GM18868 (cell line): ENCODE results near the gene TRIM61.
"Not testable (repeated sequence)": the region's sequence is repeated elsewhere in the genome, so short reads cannot be mapped to it uniquely, and the experiment has no call there.

ENCODE experiments used
- ATAC-seq: cut with Tn5 transposase; IDR thresholded peaks from one replicate; pipeline ENCODE4 v1.9.1; 2021; ENCODE audit warnings: mild to moderate bottlenecking, moderate library complexity; ENCODE audit not compliant: unreplicated experiment

TRIM61 gene

DNA sequence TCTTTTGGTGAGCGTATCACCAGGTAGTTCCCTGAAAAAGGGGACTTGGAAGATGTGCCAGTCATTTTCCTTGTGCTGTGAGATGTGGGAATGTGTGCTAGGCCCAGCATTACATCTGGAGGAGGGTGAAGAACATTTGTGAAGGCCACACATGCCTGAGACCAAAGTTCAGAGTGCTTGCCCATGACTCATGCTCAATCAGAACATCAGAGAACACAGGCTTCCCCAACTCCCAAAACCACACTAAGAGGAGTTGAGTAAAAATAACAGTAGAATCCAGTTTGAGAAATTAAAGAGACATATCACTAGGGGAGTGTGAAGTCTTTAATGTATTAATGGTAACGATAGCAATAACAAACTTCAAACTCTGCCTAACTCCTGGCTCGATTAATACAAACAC, 18.0 kb downstream of the TRIM61 start:
- ATAC-seq: not testable (repeated sequence)

DNA sequence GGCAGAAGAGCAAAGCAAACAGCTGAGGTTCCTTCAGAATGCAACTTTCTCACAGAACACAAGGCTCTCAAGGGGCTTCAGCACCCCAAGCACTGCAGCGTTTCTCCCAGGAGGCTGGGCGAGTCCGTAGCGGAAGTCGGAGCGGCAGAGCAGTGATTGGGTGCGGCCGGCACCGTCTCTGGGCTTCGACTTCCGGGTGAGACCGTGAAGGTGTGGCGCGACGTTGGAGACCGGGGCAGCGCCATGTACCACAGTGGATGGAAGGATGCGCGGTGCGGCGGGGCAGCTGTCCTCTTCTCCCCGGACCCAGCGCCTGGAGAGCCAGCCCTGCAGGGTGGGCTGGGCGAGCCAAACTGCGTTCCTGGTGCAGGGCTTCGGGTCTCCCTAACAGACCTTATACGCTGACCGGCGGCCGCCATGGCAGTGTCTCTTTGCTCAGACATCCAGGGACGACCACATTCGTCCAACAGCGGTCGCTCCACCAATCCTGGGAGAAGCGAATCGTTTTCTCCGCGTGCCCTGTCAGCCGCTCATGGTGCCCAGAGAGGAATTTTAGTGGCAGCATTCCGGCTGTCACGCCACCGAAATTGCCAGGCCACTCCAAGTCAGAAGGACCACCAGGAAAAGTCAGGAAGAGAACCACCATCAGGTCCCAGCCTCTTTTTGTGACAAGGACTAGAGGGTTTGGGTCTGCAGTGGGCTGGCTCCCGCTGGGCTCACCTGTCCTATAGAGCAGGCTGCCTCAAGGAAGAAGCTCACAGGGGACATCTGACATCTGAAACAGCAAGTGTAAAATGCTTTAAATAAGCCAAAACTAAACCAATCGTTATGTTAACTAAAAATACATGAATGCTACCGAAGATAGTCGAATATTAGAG, 20.5 kb downstream of the TRIM61 start:
- ATAC-seq: peak; percentile 100

DNA sequence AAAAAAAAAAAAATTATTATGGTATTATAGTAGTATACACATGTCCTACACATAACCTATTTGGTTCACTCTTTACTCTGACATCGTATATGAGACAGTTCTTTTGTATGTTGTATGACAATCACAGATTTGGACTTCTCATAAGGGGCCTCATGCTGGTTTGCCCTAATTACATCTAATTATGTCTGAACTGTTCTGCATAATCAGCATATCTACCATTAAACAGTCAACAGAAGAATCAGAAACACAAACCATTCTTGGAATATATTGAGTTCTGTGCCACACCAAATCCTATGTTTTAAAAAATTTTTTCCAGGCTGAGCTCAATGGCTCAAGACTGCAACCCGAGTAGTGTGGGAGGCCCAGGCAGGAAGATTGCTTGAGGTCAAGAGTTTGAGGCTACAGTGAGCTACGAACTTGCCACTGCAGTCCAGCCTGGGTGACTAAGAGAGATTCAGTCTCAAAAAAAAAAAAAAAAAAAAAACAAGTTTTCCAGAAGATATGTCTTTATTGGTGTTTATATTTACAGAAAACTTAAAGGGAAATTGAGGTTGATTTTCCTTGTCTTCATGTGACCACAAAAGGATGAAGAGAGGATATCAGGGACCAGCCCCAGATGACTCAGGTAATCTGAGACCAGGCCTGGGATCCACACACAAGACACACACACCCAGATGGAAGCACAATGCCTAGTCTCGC, 22.2 kb downstream of the TRIM61 start:
- ATAC-seq: no peak

DNA sequence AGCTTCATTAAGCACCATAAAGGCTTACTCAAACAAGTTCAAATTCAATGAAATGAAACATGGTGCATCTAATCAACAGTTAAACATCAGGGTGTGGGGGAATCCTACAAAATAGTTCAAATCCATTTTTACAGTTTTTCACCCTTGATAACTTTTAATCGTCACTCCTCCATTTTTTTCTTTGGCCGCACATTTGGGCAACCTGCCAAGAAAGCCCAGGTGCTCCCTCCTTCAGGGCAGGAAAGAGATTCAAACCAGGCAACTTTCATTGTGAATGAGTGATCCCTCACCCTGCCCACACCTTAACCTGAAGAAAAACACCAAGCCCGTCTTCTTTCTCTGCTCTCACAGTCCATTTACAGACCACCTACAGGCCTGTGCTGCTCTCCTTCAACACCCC, 24.9 kb downstream of the TRIM61 start:
- no peak for ATAC-seq

DNA sequence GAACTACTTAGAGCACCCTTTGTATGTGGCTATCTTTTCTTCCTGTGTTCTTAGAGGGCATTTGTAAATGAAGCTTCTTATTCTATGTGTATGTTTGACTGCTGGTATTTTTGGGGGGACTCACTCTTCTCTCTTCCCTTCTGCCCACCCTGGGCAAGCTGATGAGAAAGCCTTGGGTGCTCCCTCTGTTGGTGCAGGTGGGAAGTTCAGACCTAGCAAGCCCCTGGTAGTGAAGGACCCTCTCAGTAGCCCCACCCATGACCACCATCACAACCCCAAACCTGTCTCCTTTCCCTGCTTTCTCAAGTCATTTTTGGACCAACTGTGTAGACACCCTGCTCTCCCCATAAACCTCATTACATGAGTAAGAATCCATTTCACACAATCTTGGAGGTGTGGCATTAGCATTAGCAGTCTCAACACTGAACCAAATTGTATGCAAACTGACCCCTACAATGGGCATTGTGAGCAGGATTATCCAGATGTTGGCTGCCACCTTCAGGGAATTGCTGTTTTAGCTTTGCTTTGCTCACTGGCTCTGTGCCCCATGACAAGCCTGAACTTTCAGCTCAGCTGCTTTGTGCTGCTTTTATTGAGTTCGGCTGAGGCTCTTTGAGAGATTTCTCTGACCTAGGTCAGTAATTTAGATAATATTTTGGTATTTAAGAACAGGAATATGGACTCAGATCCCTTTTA, 27.9 kb downstream of the TRIM61 start:
- peak; percentile 37 for ATAC-seq

DNA sequence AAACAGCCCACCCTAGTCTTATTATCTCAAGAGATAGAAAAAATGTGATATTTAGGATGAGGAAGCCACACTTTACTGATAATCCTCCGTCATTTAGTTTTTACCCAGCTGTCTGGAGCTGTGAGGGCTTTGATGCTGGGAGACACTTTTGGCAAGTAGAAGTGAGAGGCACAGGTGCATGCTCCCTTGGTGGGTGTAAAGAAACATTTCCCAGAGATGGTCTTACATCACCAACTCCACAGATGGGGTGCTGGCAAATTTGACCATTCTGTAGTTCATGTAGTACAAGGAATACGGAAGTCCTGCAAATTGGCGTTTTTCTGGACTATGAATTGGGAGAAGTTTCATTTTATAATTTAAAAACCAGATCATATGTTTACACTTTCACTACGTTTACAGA, 28.5 kb downstream of the TRIM61 start:
- ATAC-seq: no peak

DNA sequence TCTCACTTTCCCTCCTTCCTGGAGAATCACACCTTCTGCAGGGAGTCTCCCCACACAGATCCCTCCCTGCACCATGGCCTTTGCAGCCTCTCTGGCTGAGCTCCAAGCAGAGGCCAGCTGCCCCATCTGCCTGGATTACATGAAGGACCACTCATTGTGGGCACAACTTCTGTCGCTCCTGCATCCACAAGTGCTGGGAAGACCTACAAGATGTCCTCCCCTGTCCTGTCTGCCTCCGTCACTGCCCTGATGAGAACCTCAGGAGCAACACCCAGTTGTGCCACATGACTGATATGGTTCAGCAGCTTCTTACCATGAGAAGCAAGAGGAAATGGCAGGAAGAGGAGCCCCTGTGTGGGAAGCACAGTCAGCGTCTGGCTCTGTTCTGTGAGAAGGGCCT, 29.5 kb downstream of the TRIM61 start:
- ATAC-seq: not testable (repeated sequence)

DNA sequence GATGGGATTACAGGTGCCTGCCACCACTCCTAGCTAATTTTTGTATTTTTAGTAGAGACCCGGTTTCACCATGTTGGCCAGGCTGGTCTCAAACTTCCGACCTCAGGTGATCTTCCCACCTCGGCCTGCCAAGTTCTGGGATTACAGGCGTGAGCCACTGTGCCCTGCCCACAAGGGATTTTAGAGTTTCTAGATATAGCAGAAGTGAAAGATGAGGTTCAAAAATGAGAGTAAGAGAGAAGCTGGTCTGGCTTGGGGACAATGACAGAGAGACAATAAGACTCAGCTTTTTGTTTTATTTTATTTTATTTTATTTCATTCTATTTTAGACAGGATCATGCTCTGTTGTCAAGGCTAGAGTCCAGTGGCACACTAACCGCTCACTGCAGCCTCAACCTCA, 30.6 kb downstream of the TRIM61 start:
- peak; percentile 56 for ATAC-seq

DNA sequence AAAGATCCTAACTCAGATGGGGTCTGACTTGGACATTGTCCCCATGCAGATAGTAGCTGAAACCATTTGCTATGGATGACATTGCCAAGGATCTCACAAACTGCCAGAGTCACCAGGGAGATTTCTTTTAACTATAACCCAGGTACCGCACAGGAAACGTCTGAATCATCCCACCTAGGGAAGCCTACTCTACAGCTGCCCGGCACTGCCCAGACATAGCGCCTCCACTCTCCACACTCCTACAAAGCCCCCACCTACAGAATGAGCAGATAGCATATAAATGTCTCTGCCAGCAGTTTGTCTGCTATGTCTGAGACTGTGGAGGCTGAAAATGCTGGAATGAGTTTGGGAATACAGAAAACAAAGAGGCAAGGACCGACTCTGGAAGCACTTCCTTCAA, 32.3 kb downstream of the TRIM61 start:
- ATAC-seq: no peak

DNA sequence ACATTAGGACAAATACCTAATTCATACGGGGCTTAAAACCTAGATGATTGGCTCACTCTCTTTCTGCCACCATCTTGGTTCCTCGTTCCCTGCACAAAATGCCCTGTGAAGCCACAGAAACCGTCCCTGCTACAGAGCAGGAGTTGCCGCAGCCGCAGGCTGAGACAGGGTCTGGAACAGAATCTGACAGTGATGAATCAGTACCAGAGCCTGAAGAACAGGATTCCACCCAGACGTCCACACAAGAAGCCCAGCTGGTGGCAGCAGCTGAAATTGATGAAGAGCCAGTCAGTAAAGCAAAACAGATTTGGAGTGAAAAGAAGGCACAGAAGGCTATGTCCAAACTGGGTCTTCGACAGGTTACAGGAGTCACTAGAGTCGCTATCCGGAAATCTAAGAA, 34.3 kb downstream of the TRIM61 start:
- ATAC-seq: no peak

DNA sequence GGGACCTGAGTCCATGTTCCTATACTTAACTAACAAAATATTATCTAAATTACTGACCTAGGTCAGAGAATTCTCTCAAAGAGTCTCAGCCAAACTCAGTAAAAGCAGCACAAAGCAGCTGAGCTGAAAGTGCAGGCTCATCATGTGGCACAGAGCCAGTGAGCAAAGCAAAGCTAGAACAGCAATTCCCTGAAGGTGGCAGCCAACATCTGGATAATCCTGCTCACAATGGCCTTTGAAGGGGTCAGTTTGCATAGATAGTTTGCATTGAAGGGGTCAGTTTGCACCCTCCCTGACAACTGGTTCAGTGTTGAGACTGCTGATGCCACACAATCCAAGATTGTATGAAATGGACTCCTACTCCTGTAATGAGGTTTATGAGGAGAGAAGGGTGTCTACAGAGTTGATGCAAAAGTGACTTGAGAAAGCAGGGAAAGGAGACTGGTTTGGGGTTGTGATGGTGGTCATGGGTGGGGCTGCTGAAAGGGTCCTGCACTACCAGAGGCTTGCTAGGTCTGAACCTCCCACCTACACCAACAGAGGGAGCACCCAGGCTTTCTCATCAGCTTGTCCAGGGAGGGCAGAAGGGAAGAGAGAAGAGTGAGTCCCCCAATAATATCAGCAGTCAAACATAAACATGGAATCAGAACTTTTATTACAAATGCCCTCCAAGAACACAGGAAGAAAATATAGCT, 39.7 kb downstream of the TRIM61 start:
- ATAC-seq: peak; percentile 50

DNA sequence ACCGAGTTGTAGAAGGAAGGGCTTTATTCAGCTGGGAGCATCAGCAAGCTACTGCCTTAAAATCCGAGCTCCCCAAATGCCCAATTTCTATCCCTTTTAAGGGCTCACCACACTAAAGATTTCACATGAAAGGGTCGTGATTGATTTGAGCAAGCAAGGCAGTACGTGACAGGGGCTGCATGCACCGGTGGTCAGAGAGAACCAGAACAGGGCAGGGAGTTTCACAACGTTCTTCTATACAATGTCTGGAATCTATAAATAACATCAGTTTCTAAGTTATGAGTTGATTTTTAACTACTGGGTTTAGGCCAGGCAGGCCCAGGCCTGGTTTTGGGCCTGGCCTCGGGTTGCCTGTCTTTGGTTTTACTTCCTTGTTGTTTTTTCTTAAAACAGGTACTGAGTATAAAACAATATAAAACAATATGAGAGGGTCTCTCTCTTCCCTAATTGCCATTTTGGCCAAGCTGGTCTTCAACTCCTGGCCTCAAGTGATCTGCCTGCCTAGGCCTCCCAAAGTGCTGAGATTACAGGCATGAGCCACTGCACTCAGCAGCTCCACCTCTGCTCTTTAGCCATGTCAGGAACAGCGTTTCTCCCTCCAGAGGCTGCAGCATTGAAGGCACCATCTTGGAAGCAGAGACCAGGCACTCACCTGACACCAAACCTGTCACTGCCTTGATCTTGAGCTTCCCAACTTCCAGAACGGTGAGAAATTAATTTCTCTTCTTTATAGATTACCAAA, 41.4 kb downstream of the TRIM61 start:
- ATAC-seq: peak; percentile 42

DNA sequence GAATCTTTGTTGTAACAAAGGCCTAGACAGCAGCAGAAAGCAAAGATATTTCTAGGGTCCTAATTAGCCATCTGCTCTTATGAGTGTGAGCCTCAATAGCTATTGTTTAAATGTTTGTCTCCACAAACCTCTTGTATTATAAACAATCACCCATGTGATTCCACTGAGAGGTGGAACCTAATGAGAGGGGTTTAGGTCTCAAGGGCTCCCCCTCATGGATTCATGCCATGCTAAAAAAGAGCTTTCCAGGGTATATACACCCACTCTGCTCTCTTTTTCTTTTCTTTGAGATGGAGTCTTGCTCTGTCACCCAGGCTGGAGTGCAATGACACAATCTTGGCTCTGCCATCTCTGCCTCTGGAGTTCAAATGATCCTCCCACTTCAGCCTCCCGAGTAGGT, 42.1 kb downstream of the TRIM61 start:
- ATAC-seq: peak; percentile 67

DNA sequence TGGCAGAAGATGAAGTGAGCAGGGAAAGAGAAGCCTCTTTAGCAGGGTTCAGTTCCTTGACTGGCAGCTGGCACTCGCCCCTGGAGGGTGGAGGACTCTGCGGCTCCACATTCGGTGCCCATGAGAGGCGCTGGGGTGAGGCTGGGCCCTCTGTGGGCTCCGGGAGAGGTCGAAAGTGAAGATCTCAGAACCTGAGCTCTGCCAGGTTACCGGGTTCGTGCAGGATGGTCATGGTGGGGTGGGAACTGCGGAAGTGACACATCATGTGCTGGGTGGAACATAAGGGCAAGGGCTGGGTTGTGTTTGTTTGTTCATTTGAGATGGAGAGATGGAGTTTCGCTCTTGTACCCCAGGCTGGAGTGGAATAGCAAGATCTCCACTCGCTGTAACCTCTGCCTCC, 44.2 kb downstream of the TRIM61 start:
- no peak for ATAC-seq

DNA sequence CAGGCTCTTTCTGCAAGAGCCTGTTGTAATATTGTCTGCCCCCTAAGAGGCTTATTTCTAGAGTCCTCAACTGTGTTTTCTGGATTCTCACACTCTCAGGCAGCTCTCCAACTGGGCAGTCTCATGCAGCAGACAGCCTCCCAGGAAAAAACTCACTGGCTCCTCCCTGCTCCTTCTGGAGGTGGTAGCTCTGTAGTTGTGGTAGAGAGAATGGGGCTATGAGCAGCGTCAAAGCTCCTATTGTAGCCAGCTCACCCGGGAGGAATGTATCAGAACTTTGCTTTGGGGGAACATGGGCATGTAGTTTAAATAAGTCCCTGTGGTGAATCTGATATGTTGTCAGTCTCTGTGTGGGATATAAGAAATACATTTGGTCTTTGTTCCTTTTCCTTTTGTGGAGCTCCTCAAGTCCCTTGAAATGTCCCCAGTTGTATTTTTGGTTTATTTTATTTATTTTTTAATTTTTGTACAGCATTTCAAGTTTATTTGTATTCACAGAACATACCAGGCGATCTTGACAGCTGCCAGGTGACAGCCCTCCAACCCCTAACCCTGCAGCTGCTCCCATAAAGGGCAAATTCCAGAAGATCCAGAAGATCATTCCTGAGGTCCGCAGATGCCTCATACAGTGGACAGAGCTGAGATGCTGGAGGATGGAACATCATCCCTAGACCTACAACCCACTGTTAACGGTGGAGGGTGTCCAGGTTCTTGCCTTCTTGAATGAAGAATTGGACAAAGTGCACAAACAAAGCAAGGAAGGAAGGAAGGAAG, 45.7 kb downstream of the TRIM61 start:
- ATAC-seq: no peak

DNA sequence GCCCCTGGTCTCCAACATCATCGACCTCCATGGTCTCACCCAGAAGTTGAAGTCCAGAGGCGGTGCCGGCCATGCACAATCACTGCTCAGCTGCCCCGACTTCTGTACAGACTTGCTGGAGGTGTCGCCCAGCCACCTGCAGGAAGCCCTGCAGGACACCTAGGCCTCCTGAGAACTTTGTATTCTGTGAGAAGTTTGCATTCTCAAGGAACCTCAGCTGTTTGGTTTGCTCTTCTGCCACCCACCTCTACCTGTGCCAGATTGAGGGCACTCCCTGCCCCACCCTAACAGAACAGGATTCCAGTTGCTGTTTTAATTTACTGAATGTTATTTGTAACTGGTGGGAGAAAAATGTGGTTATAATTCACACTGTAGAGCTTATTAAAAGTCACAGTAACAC, 46.8 kb downstream of the TRIM61 start:
- ATAC-seq: no peak

DNA sequence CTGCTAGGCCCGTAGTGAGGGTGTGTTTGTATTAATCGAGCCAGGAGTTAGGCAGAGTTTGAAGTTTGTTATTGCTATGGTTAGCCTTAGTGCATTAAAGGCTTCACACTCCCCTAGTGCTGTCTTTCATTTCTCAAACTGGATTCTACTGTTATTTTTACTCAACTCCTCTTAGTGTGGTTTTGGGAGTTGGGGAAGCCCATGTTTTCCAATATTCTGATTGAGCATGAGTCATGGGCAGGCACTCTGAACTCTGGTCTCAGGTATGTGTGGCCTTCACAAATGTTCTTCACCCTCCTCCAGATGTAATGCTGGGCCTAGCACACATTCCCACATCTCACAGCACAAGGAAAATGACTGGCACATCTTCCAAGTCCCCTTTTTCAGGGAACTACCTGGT, 50.4 kb downstream of the TRIM61 start:
- ATAC-seq: not testable (repeated sequence)

DNA sequence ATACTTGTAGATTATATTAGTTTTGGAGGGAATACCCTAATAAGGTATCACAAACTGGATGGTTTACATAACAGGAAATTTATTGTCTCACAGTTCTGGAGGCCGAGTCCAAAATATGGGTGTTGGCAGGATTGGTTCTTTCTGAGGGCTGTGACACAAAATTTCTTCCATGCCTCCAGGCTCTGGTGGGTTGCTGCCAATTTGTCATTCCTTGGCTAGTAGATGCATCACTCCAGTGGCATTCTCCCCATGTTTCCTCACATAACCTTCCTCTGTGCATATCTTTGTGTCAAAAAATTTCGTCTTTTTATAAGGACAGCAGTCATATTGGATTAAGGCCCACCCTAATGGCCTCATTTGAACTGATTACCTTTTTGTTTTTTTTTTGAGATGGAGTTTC, 51.2 kb downstream of the TRIM61 start:
- no peak for ATAC-seq

DNA sequence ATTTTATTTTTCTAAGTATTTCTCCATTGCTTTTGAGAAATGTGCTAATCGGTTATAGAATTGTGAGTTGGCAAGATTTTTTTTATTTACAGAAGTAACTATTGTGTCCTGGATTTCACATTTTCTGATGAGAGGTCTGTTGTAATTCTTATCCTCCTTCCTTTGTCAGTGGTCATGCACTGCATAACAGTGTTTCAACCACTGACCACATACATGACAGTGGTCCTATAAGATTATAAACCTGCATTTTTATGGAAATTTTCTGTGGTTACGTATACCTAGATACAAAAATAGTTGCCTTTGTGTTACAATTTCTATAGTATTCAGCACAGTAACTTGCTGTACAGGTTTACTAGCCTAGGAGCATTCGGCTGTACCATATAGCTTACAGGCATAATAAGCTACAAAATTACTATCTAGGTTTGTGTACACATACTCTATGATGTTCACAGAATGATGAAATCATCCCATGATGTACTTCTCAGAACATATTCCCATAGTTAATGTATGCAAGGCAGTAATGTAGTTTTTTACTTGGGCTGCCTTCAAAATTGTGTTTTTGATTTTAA, 52.7 kb downstream of the TRIM61 start:
- peak; percentile 51 for ATAC-seq
